Astrocyte of the spinal cord (primary cell): ENCODE results near the gene DLGAP1.

Source experiments
- DNase-seq: peaks from one replicate; pipeline ENCODE4 v3.0.0; 2011; ENCODE audit warnings: low read depth, low spot score
- H3K4me3 ChIP-seq: 2 replicates; pipeline ENCODE4 v1.5.1; 2011; ENCODE audit warnings: low read depth, mild to moderate bottlenecking, low read length, moderate library complexity
- in situ Hi-C: cut with HindIII; loops from 2 replicates; pipeline ENCODE4 v1.10.0; 2017; ENCODE audit warnings: low sequenced_read_pairs
- TF ChIP-seq, protein P1 (sequence below): IDR thresholded peaks from 2 replicates; pipeline ENCODE4 v1.5.1; 2012; ENCODE audit warnings: low read depth, mild to moderate bottlenecking, low read length, inconsistent platforms

The DLGAP1 gene

DNA sequence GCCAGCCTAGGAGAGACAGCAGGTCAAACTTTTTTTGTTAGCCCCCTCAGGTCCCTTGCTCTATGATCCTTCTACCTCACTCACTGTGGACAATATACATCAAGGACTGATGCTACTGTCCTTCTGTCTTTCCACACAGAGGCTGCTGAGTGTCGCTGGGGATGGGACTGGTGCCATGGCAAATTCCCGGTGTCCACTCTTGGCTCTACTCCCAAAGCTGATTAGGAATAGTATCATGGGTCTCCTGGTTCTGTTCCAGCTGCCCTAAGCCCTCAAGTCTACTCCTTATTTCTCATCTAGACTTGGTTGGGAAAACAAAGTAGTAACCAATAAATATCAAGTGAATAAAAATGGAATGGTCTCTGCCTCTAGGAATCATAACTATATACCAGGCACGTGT lies 563.9 kb downstream of the DLGAP1 start:
- no peak overlapping the region for H3K4me3 ChIP-seq
- DNase-seq, result no peak
- TF ChIP-seq, protein P1, sequence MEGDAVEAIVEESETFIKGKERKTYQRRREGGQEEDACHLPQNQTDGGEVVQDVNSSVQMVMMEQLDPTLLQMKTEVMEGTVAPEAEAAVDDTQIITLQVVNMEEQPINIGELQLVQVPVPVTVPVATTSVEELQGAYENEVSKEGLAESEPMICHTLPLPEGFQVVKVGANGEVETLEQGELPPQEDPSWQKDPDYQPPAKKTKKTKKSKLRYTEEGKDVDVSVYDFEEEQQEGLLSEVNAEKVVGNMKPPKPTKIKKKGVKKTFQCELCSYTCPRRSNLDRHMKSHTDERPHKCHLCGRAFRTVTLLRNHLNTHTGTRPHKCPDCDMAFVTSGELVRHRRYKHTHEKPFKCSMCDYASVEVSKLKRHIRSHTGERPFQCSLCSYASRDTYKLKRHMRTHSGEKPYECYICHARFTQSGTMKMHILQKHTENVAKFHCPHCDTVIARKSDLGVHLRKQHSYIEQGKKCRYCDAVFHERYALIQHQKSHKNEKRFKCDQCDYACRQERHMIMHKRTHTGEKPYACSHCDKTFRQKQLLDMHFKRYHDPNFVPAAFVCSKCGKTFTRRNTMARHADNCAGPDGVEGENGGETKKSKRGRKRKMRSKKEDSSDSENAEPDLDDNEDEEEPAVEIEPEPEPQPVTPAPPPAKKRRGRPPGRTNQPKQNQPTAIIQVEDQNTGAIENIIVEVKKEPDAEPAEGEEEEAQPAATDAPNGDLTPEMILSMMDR, result no peak
- in situ Hi-C loops, result no loop called here

DNA sequence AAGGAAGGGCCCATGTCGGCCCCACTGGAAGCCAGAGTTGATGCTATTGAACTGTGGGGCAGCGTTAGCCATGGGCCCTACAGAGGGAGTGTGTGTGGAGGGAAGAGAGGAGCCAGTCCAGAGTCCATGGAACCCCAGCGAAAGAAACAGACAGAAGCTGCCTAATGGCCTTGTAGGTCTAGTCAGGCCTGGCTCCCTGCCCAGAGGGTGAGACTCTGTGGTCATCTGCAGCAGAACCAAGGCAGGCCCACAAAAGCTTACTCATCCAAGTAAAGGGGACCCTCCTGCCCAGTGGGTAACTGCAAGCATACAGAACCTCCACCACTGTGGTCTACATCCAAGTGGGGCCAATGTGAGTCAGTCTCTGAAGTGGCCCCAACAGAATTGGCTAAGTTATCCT lies 565.3 kb downstream of the DLGAP1 start:
- TF ChIP-seq, protein P1, result no peak
- H3K4me3 ChIP-seq, result no peak overlapping the region
- in situ Hi-C loops, result no loop called here
- peak; percentile 91 for DNase-seq

DNA sequence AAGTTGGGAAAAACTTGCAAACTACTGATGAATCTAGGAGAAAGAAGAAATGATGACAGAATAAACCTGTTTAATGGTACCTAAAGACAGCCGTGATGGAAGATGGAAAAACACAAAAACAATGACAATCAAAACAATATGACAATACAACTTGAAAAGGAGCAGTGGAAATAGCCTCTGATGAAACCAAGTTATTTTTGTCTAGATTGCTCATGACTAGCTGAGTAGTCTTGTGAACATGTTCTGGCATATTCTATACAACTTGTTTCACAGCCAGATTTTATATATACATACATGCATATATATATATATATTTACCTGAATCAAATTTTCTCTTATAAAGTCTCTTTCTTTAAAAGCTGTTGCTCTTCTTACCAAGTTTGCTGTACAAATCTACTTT lies 566.0 kb downstream of the DLGAP1 start:
- no peak for DNase-seq
- no peak overlapping the region for H3K4me3 ChIP-seq
- TF ChIP-seq, protein P1, result no peak
- in situ Hi-C loops, result no loop called here

DNA sequence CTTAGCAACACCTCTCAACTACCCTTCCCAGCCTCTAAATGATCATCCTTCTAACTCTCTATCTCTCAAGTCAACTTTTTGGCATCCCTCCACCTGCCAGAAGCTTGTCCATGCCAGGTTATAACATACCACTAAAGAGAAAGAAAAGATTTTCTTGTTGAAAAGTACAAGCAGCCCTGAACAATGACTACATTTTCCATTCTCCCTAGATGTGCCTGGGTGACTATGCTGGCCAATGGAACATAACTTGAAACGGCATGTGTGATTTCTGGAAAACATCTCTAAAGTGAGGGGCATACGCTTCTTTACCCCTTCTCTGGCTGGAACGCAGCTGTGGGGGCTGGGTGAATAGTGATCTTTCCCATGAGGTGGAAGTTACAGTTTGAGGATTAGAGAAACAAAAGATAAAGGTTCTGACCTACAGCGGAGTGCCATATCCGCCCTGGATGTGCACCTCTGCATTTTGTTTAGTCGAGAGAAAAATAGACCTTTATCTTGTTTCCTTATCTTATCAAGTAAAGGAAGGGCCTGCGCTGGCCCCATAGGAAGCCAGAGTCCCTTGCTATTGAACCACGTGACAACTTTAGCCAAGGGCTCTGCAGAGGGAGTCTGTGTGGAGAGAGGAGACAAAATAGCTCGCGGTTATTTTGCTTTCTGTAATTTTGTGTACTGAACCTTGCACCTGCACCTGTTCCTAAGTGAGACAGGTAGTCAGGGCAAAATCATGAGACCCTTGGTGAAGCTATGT lies 568.4 kb downstream of the DLGAP1 start:
- H3K4me3 ChIP-seq, result no peak overlapping the region
- TF ChIP-seq, protein P1, result no peak
- in situ Hi-C loops, result no loop called here
- no peak for DNase-seq

DNA sequence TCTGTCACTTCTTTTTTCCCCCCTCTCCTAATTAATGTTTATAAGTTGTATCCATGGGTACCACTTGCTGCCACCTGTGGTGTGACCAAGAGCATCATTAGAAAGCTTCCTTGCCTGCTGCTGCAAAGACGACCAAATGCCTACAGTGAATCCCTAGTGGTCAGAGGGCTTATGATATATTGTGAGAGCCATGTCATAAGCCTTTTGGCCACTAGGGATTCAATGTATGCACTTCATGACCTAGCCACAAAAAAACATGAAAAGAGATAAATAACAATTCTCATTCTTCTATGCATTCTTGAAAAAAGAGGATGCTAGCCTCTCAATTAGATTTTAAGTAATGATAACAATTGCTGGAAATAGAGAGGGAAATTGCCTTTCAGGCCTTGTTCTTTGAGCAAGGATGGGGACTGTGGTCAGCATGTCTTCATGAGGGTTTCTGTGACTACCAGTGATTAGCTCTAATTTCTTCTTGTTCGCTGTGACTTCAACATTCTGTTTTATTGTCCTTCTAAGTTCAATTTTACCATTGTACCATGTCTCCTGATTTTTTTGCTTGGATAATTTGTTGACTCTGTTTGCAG lies 569.8 kb downstream of the DLGAP1 start:
- TF ChIP-seq, protein P1, result peak; percentile 18
- DNase-seq, result no peak

DNA sequence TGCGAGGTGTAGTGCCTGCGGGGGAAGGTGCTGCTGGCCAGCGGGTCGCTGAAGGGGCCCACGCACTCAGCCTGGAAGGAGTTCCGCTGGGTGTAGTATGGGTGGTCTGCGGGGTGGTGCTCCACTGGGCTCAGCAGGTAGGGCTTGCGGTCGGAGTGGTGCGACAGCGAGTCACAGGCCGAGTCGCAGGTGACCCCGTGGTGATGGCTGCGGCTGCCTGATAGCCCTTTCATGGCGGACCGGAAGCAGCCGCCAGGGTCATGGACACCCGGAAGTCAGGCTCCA lies 575.3 kb downstream of the DLGAP1 start:
- DNase-seq, result no peak
- no peak overlapping the region for H3K4me3 ChIP-seq
- in situ Hi-C loops, result no loop called here
- TF ChIP-seq, protein P1, result no peak

More for the DNA sequence above, 569.8 kb downstream of the DLGAP1 start:
- no peak overlapping the region for H3K4me3 ChIP-seq
- in situ Hi-C loops, result no loop called here
